SK-N-SH (cell line): ENCODE data around the gene TMEM131L. TPM values are rescaled to one million over a fixed set of nuclear protein-coding genes. Genes with fewer than 3 reads are reported as not detected.

Experiments used
- CTCF ChIA-PET: fragments of 300-600, 350-600 bp; formaldehyde crosslinking; extraction: SDS; loops from one replicate; lab custom pipeline; 2021; lab: Yijun Ruan, JAX
- POLR2A ChIA-PET: fragments of 350-600 bp; sonication (Branson Sonifier 250); formaldehyde crosslinking; extraction: SDS; loops from one replicate; lab custom pipeline; 2020; ENCODE audit warnings: antibody characterized with exemption, inconsistent platforms; lab: Yijun Ruan, JAX
- DNase-seq: peaks from one replicate; pipeline ENCODE4 v3.0.0; 2012
- H2AFZ ChIP-seq: fragments of 200-600 bp; sonication (generic); 2 replicates; pipeline ENCODE4 v1.8.1; 2016; ENCODE audit warnings: antibody characterized with exemption, mild to moderate bottlenecking, low read depth
- H3F3A ChIP-seq: fragments of 200-600 bp; sonication (generic); replicated peaks from 2 replicates; pipeline ENCODE3; 2016; ENCODE audit warnings: antibody characterized with exemption, mild to moderate bottlenecking; ENCODE audit not compliant: insufficient read depth
- H3K27ac ChIP-seq, 2 experiments: fragments of 200-500 bp in 1 of 2; fragments of 200-600 bp in 1 of 2; sonication (Bioruptor generic) in 1 of 2; sonication (generic), shearing (Covaris generic) in 1 of 2; 2 replicates each; pipeline versions ENCODE4 v1.5.1 to v1.6.1; 2014 to 2016; ENCODE audit warnings: low read depth in 2 of 2, inconsistent platforms in 1 of 2, low read length in 1 of 2, mild to moderate bottlenecking in 1 of 2, mixed read lengths in 1 of 2
- H3K27me3 ChIP-seq: fragments of 200-600 bp; sonication (generic), shearing (Covaris generic); 2 replicates; pipeline ENCODE4 v1.6.1; 2016; ENCODE audit warnings: mixed run types; ENCODE audit not compliant: insufficient read depth
- H3K36me3 ChIP-seq, 2 experiments: fragments of 200-500 bp in 1 of 2; fragments of 200-600 bp in 1 of 2; sonication (Bioruptor generic) in 1 of 2; sonication (generic) in 1 of 2; replicated peaks in 1 of 2; 2 replicates each; pipeline versions ENCODE3 to v1.5.1; 2014 to 2016; ENCODE audit warnings: low read length in 1 of 2, mild to moderate bottlenecking in 1 of 2; ENCODE audit not compliant: insufficient read depth in 2 of 2, control insufficient read depth in 1 of 2
- H3K4me1 ChIP-seq, 2 experiments: fragments of 200-500 bp in 1 of 2; fragments of 200-600 bp in 1 of 2; sonication (Bioruptor generic) in 1 of 2; sonication (generic), shearing (Covaris generic) in 1 of 2; 2 replicates each; pipeline versions ENCODE4 v1.5.1 to v1.6.1; 2014 to 2016; ENCODE audit warnings: low read depth in 1 of 2, low read length in 1 of 2, mixed run types in 1 of 2; ENCODE audit not compliant: insufficient read depth in 2 of 2, control insufficient read depth in 1 of 2
- H3K4me2 ChIP-seq: fragments of 200-600 bp; sonication (generic), shearing (Covaris generic); 2 replicates; pipeline ENCODE4 v1.6.1; 2017; ENCODE audit warnings: mixed run types
- H3K4me3 ChIP-seq, 2 experiments: fragments of 200-500 bp in 1 of 2; fragments of 200-600 bp in 1 of 2; sonication (Bioruptor generic) in 1 of 2; sonication (generic), shearing (Covaris generic) in 1 of 2; 2 replicates each; pipeline versions ENCODE4 v1.5.1 to v1.8.1; 2014 to 2016; ENCODE audit warnings: low read depth in 2 of 2, inconsistent platforms in 1 of 2, low read length in 1 of 2, mild to moderate bottlenecking in 1 of 2, mixed read lengths in 1 of 2, moderate library complexity in 1 of 2
- H3K79me2 ChIP-seq: fragments of 200-600 bp; sonication (generic); 2 replicates; pipeline ENCODE4 v1.8.1; 2017; ENCODE audit warnings: mild to moderate bottlenecking; ENCODE audit not compliant: insufficient read depth
- H3K9ac ChIP-seq: fragments of 200-600 bp; sonication (generic); 2 replicates; pipeline ENCODE4 v1.6.1; 2017; ENCODE audit warnings: mixed run types
- H3K9me2 ChIP-seq: fragments of 200-600 bp; sonication (generic); 2 replicates; pipeline ENCODE4 v1.6.1; 2017; ENCODE audit warnings: mixed run types
- H3K9me3 ChIP-seq: fragments of 200-600 bp; sonication (generic); 2 replicates; pipeline ENCODE4 v1.6.1; 2017; ENCODE audit warnings: mixed run types, mild to moderate bottlenecking, moderate library complexity
- H4K20me1 ChIP-seq: fragments of 200-600 bp; sonication (generic); 2 replicates; pipeline ENCODE4 v1.6.1; 2017; ENCODE audit warnings: mild to moderate bottlenecking, mixed run types; ENCODE audit not compliant: insufficient read depth
- CTCF ChIP-seq: fragments of 200-600 bp; sonication (generic); IDR thresholded peaks from 2 replicates; pipeline ENCODE4 v1.6.1; 2017; ENCODE audit warnings: antibody characterized with exemption, mild to moderate bottlenecking, moderate library complexity
- ELF1 ChIP-seq: IDR thresholded peaks from 2 replicates; pipeline ENCODE4 v1.4.0; 2012
- FOSL2 ChIP-seq: IDR thresholded peaks from 2 replicates; pipeline ENCODE4 v1.4.0; 2012; ENCODE audit warnings: low read depth, mild to moderate bottlenecking, moderate library complexity, borderline replicate concordance
- MAX ChIP-seq: IDR thresholded peaks from 2 replicates; pipeline ENCODE4 v1.4.0; 2012; ENCODE audit warnings: low read depth
- MXI1 ChIP-seq: IDR thresholded peaks from 2 replicates; pipeline ENCODE4 v1.6.1; 2012; ENCODE audit warnings: mild to moderate bottlenecking, low read depth, low read length, improper control_type of control experiment
- NFIC ChIP-seq: IDR thresholded peaks from 2 replicates; pipeline ENCODE4 v1.4.0; 2012; ENCODE audit warnings: borderline replicate concordance
- NRF1 ChIP-seq: IDR thresholded peaks from 2 replicates; pipeline ENCODE4 v1.6.1; 2012; ENCODE audit warnings: low read depth, mild to moderate bottlenecking, low read length
- RCOR1 ChIP-seq: fragments of 150-350 bp; IDR thresholded peaks from 2 replicates; pipeline ENCODE4 v1.6.1; 2017; ENCODE audit warnings: antibody characterized with exemption, low read length
- REST ChIP-seq: IDR thresholded peaks from 2 replicates; pipeline ENCODE4 v1.6.1; 2012; ENCODE audit warnings: mild to moderate bottlenecking, low read depth, low read length, moderate library complexity
- RFX5 ChIP-seq: IDR thresholded peaks from 2 replicates; pipeline ENCODE4 v1.6.1; 2012; ENCODE audit warnings: mild to moderate bottlenecking, improper control_type of control experiment, low read length
- TEAD4 ChIP-seq: IDR thresholded peaks from 2 replicates; pipeline ENCODE4 v1.4.0; 2012; ENCODE audit warnings: mild to moderate bottlenecking, borderline replicate concordance; ENCODE audit not compliant: insufficient read depth
- WGBS: methylation state at CpG from one replicate; pipeline ENCODE4 v1.1.6; 2017; ENCODE audit warnings: low lambda C conversion rate; 5-methylcytosine and 5-hydroxymethylcytosine counted together
- polyA plus RNA-seq, 3 experiments: library from polyadenylated mRNA; depleted of rRNA; stranded (reverse); fragments of >200 nt; gene quantifications; 2 replicates each; pipeline ENCODE4 v1.2.3, GENCODE V29; 2012

TMEM131L gene
- polyA plus RNA-seq, 1 of the 3 experiments (the other 2 are of a cell fraction) = 6.2 TPM

GRCh38 chr4:153638011-153638410 is 171.9 kb downstream of the TMEM131L start (continued):
- TF ChIP-seq REST (no peak), CTCF (no peak), NFIC (no peak)
- TF ChIP-seq, all 33 proteins: peak for 0

- DNase-seq = no peak
- ChIA-PET POLR2A (no interaction called here), CTCF (interaction anchor here (0.6 to 2.0 kb wide), 2 partner anchors 36 to 110 kb away, joined by 3 to 10 read pairs; no protein-coding TSS in a partner anchor)
- Histone ChIP-seq H3K27me3 (no peaks in the 10 kb centered on the region), H3K9me3 (no peaks in the 10 kb centered on the region), H4K20me1 (no peaks in the 10 kb centered on the region), H3K27ac (no peak overlapping the region), H3K36me3 (peaks cover 12 to 18% of the 10 kb centered on the region in 2 experiments), H2AFZ (no peak overlapping the region), H3F3A (no peaks in the 10 kb centered on the region), H3K9me2 (no peaks in the 10 kb centered on the region), H3K9ac (no peak overlapping the region), H3K4me1 (no peaks in the 10 kb centered on the region; a peak in 1 of 4 replicates), H3K79me2 (no peaks in the 10 kb centered on the region), H3K4me3 (no peak overlapping the region), H3K4me2 (no peak overlapping the region)
- WGBS = 92% methylated on average over 3 of the region's 3 CpGs
- no peak for TF ChIP-seq RFX5
Measured at GRCh38 chr4:153638999-153639398, 172.8 kb downstream of the TMEM131L start.

- H3K27me3 ChIP-seq = no peaks in the 10 kb centered on the region
- POLR2A ChIA-PET = no interaction called here
- no peak overlapping the region for H2AFZ ChIP-seq
Measured at GRCh38 chr4:153639833-153640802, 174.0 kb downstream of the TMEM131L start.

More at GRCh38 chr4:153639833-153640802, 174.0 kb downstream of the TMEM131L start:
- CTCF ChIA-PET = interaction anchor here (0.7 to 2.0 kb wide), 3 partner anchors 64 to 109 kb away, joined by 4 to 10 read pairs (median 6); no protein-coding TSS in a partner anchor
- no peaks in the 10 kb centered on the region for H4K20me1 ChIP-seq
- no peaks in the 10 kb centered on the region for H3K9me3 ChIP-seq
- no peaks in the 10 kb centered on the region for H3K79me2 ChIP-seq
- no peak for DNase-seq
- no peak overlapping the region for H3K4me3 ChIP-seq
- H3K27ac ChIP-seq = no peak overlapping the region
- H3K4me2 ChIP-seq = no peak overlapping the region
- no peak for TF ChIP-seq NRF1
- no peak for TF ChIP-seq MXI1
- TF ChIP-seq ELF1 = no peak
- TF ChIP-seq MAX = no peak
- TF ChIP-seq RCOR1 = no peak
- no peak for TF ChIP-seq TEAD4
- no peak for TF ChIP-seq FOSL2
- WGBS = 97% methylated on average over 23 of the region's 23 CpGs
- H3K4me1 ChIP-seq = no peaks in the 10 kb centered on the region; a peak in 1 of 4 replicates
- H3K9me2 ChIP-seq = no peaks in the 10 kb centered on the region
- H3K36me3 ChIP-seq = peaks cover 10 to 11% of the 10 kb centered on the region in 2 experiments
- H3K9ac ChIP-seq = no peak overlapping the region
- no peaks in the 10 kb centered on the region for H3F3A ChIP-seq
